CD14-positive monocyte (primary cell): ENCODE data around the gene LINC01488. TPM values are rescaled to one million over a fixed set of nuclear protein-coding genes. Genes with fewer than 3 reads are reported as not detected.

Experiments used
- DNase-seq, 3 donors: peaks; one replicate each; pipeline ENCODE4 v3.0.0-alpha.2; 2011 to 2022
- H2AFZ ChIP-seq: 2 replicates; pipeline ENCODE4 v1.6.0; 2012; ENCODE audit warnings: mild to moderate bottlenecking, low read depth, low read length, inconsistent platforms; ENCODE audit not compliant: insufficient read depth, poor library complexity, severe bottlenecking
- H3K27ac ChIP-seq, 2 donors: 1 replicate in 1 of 2; 2 replicates in 1 of 2; pipeline ENCODE4 v1.5.1; 2012 to 2013; ENCODE audit warnings: low read length in 2 of 2, control low read depth in 1 of 2, inconsistent platforms in 1 of 2, low read depth in 1 of 2, mild to moderate bottlenecking in 1 of 2
- H3K27me3 ChIP-seq, 2 donors: one replicate each; pipeline versions ENCODE4 v1.6.0 to v1.6.1; 2011 to 2013; ENCODE audit warnings: low read length in 2 of 2; ENCODE audit not compliant: control insufficient read depth in 2 of 2, insufficient read depth in 2 of 2
- H3K36me3 ChIP-seq, 2 donors: replicated peaks in 1 of 2; 1 replicate in 1 of 2; 2 replicates in 1 of 2; pipeline versions ENCODE4 v1.5.1 to v1.6.1; 2012 to 2013; ENCODE audit warnings: low read length in 2 of 2, control low read depth in 1 of 2, inconsistent platforms in 1 of 2, mild to moderate bottlenecking in 1 of 2; ENCODE audit not compliant: insufficient read depth in 2 of 2, control insufficient read depth in 1 of 2
- H3K4me1 ChIP-seq, 2 donors: 1 replicate in 1 of 2; 2 replicates in 1 of 2; pipeline versions ENCODE4 v1.5.1 to v1.6.1; 2012 to 2013; ENCODE audit warnings: low read length in 2 of 2, control low read depth in 1 of 2, inconsistent platforms in 1 of 2, mild to moderate bottlenecking in 1 of 2, moderate library complexity in 1 of 2; ENCODE audit not compliant: insufficient read depth in 2 of 2, control insufficient read depth in 1 of 2
- H3K4me2 ChIP-seq: replicated peaks from 2 replicates; pipeline ENCODE3; 2012; ENCODE audit warnings: low read length, moderate library complexity, mild to moderate bottlenecking; ENCODE audit not compliant: poor library complexity, severe bottlenecking; ENCODE audit errors: extremely low read depth
- H3K4me3 ChIP-seq, 3 experiments: fragments of 200-600 bp in 1 of 3; sonication (generic) in 1 of 3; replicated peaks in 1 of 3; 1 replicate in 2 of 3; 2 replicates in 1 of 3; pipeline ENCODE4 v1.5.1; 2011 to 2013; ENCODE audit warnings: low read length in 3 of 3, mild to moderate bottlenecking in 3 of 3, control low read depth in 2 of 3, low read depth in 2 of 3, inconsistent platforms in 1 of 3, moderate library complexity in 1 of 3
- H3K79me2 ChIP-seq: 2 replicates; pipeline ENCODE4 v1.6.0; 2012; ENCODE audit warnings: mild to moderate bottlenecking, control low read depth, inconsistent platforms, low read length, moderate library complexity; ENCODE audit not compliant: insufficient read depth
- H3K9ac ChIP-seq: 2 replicates; pipeline ENCODE4 v1.6.0; 2017; ENCODE audit warnings: low read length, mild to moderate bottlenecking; ENCODE audit not compliant: insufficient read depth, poor library complexity, severe bottlenecking
- H3K9me3 ChIP-seq, 2 donors: replicated peaks in 1 of 2; 1 replicate in 1 of 2; 2 replicates in 1 of 2; pipeline versions ENCODE4 v1.5.1 to v1.6.1; 2012 to 2013; ENCODE audit warnings: low read length in 2 of 2, control low read depth in 1 of 2; ENCODE audit not compliant: control insufficient read depth in 1 of 2, insufficient read depth in 1 of 2
- H4K20me1 ChIP-seq: 2 replicates; pipeline ENCODE4 v1.6.0; 2012; ENCODE audit warnings: mild to moderate bottlenecking, low read length, control low read depth, moderate library complexity; ENCODE audit not compliant: insufficient read depth
- H3K27ac Mint-ChIP-seq, 7 donors: one replicate each; pipeline ENCODE4 v1.8.0; 2020; ENCODE audit warnings: mild to moderate bottlenecking in 7 of 7, mixed read lengths in 7 of 7, moderate library complexity in 6 of 7, inconsistent platforms in 2 of 7
- H3K27me3 Mint-ChIP-seq, 3 donors: one replicate each; pipeline ENCODE4 v1.8.0; 2021 to 2022; ENCODE audit warnings: low read depth in 3 of 3, mild to moderate bottlenecking in 3 of 3, mixed read lengths in 3 of 3, moderate library complexity in 3 of 3, inconsistent platforms in 1 of 3
- H3K36me3 Mint-ChIP-seq, 2 donors: one replicate each; pipeline ENCODE4 v1.8.0; 2020; ENCODE audit warnings: mixed read lengths in 2 of 2, inconsistent platforms in 1 of 2, mild to moderate bottlenecking in 1 of 2
- H3K4me1 Mint-ChIP-seq: one replicate; pipeline ENCODE4 v1.8.0; 2020; ENCODE audit warnings: mild to moderate bottlenecking, mixed read lengths
- H3K4me3 Mint-ChIP-seq, 2 donors: one replicate each; pipeline ENCODE4 v1.8.0; 2020; ENCODE audit warnings: mild to moderate bottlenecking in 2 of 2, mixed read lengths in 2 of 2, moderate library complexity in 1 of 2
- H3K9me3 Mint-ChIP-seq, 7 donors: one replicate each; pipeline ENCODE4 v1.8.0; 2020 to 2022; ENCODE audit warnings: mixed read lengths in 7 of 7, mild to moderate bottlenecking in 6 of 7, moderate library complexity in 6 of 7, inconsistent platforms in 2 of 7
- CTCF ChIP-seq: fragments of 200-600 bp; IDR thresholded peaks from one replicate; pipeline ENCODE4 v1.8.0; 2022; ENCODE audit warnings: antibody characterized with exemption, mild to moderate bottlenecking
- WGBS: methylation state at CpG from one replicate; pipeline ENCODE4 v1.1.5; 2013; ENCODE audit warnings: missing lambda C conversion rate; ENCODE audit not compliant: insufficient coverage; 5-methylcytosine and 5-hydroxymethylcytosine counted together
- intact Hi-C, 2 donors: fragments of 100-400 bp; cut with micrococcal nuclease; formaldehyde crosslinking; loops; one replicate each; pipeline versions ENCODE4 v1.15.0 to v1.15.1; 2023
- polyA plus RNA-seq, 3 donors: library from polyadenylated mRNA; depleted of rRNA in 1 of 3; unstranded in 2 of 3; stranded (reverse) in 1 of 3; fragments of 300-500 nt in 2 of 3; fragments of >200 nt in 1 of 3; fragmentation: Illumina TruSeq in 2 of 3; gene quantifications; 1 replicate in 2 of 3; 2 replicates in 1 of 3; pipeline ENCODE4 v1.2.3, GENCODE V29; 2012 to 2021

The LINC01488 gene
- polyA plus RNA-seq, 3 donors = not detected

GRCh38 chr11:69499186-69499917 lies 17.9 kb downstream of the LINC01488 start:
- intact Hi-C loops = no loop called here
- no peak overlapping the region for H3K9ac ChIP-seq
- no peak overlapping the region for H3K27ac ChIP-seq
- WGBS = 66% methylated on average over 4 of the region's 13 CpGs
- no peak for TF ChIP-seq CTCF
- Mint-ChIP-seq H3K36me3 (no peaks in the 10 kb centered on the region), H3K4me3 (no peak overlapping the region), H3K4me1 (peaks cover 2% of the 10 kb centered on the region), H3K27me3 (peaks cover 8 to 9% (median 8%) of the 10 kb centered on the region in 3 donors), H3K9me3 (no peaks in the 10 kb centered on the region), H3K27ac (no peak overlapping the region)
- no peak overlapping the region for H3K4me3 ChIP-seq
- H3K4me1 ChIP-seq = no peaks in the 10 kb centered on the region
- no peaks in the 10 kb centered on the region for H3K79me2 ChIP-seq
- H3K27me3 ChIP-seq = no peaks in the 10 kb centered on the region
- H3K4me2 ChIP-seq = no peak overlapping the region
- no peaks in the 10 kb centered on the region for H4K20me1 ChIP-seq
- no peak overlapping the region for H2AFZ ChIP-seq
- no peak for DNase-seq
- H3K36me3 ChIP-seq = no peaks in the 10 kb centered on the region
- H3K9me3 ChIP-seq = no peaks in the 10 kb centered on the region

GRCh38 chr11:69499918-69500284 lies 18.4 kb downstream of the LINC01488 start:
- DNase-seq = no peak
- Histone ChIP-seq H3K4me2 (no peak overlapping the region), H3K4me3 (no peak overlapping the region), H3K27ac (no peak overlapping the region), H3K79me2 (no peaks in the 10 kb centered on the region), H4K20me1 (no peaks in the 10 kb centered on the region), H2AFZ (no peak overlapping the region), H3K9me3 (no peaks in the 10 kb centered on the region), H3K4me1 (no peaks in the 10 kb centered on the region), H3K9ac (no peak overlapping the region), H3K36me3 (no peaks in the 10 kb centered on the region), H3K27me3 (no peaks in the 10 kb centered on the region)
- intact Hi-C loops = no loop called here
- H3K27ac Mint-ChIP-seq = no peak overlapping the region
- peaks cover 2% of the 10 kb centered on the region for H3K4me1 Mint-ChIP-seq
- no peaks in the 10 kb centered on the region for H3K9me3 Mint-ChIP-seq
- TF ChIP-seq CTCF = no peak
- no peak overlapping the region for H3K4me3 Mint-ChIP-seq
- no peaks in the 10 kb centered on the region for H3K36me3 Mint-ChIP-seq
- H3K27me3 Mint-ChIP-seq = peaks cover 8 to 9% (median 8%) of the 10 kb centered on the region in 3 donors
- 91% methylated on average over 10 of the region's 10 CpGs for WGBS
